ENCODE data around the gene VSTM2B. TPM values are rescaled to one million over a fixed set of nuclear protein-coding genes. Genes with fewer than 3 reads are reported as not detected.

The VSTM2B gene
- polyA plus RNA-seq, 1 of the 3 experiments (the other 2 are of a cell fraction) = not detected

DNA sequence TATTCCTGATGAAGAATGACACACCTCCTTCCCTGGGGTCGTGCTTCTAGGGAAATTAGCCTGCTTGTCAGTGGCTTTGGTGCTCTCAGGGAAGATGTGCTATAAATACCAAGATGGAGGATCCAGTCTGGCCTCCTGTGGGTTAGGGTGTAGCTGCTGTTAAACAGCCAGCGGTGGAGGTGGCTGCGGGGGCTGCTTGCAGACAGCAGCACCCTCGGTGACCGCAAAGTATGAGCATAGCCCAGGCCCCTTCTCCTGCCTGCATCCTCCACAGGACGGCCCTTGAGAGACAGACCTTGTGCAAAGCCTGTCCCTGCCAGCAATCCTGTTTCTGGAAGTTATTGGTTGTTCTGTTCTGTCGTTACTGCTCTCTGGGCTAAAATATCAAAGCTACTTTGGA is 11.4 kb downstream of the VSTM2B start (continued):
- TF ChIP-seq, protein P1, sequence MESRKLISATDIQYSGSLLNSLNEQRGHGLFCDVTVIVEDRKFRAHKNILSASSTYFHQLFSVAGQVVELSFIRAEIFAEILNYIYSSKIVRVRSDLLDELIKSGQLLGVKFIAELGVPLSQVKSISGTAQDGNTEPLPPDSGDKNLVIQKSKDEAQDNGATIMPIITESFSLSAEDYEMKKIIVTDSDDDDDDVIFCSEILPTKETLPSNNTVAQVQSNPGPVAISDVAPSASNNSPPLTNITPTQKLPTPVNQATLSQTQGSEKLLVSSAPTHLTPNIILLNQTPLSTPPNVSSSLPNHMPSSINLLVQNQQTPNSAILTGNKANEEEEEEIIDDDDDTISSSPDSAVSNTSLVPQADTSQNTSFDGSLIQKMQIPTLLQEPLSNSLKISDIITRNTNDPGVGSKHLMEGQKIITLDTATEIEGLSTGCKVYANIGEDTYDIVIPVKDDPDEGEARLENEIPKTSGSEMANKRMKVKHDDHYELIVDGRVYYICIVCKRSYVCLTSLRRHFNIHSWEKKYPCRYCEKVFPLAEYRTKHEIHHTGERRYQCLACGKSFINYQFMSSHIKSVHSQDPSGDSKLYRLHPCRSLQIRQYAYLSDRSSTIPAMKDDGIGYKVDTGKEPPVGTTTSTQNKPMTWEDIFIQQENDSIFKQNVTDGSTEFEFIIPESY (IDR thresholded peaks at IDR 0.05; ENCODE audit: borderline replicate concordance, low read depth) = no peak
- TF ChIP-seq RCOR1 (IDR thresholded peaks at IDR 0.05; ENCODE audit: low read length) (no peak), TCF12 (IDR thresholded peaks at IDR 0.05) (no peak), RAD21 (IDR thresholded peaks at IDR 0.05; ENCODE audit: low read length) (no peak), RXRA (IDR thresholded peaks at IDR 0.05; ENCODE audit: borderline replicate concordance, low read depth) (no peak), TAF1 (IDR thresholded peaks at IDR 0.05; ENCODE audit: borderline replicate concordance, low read depth, low read length) (no peak), GABPA (IDR thresholded peaks at IDR 0.05; ENCODE audit: low read depth) (no peak), TEAD4 (IDR thresholded peaks at IDR 0.05; ENCODE audit: borderline replicate concordance, insufficient read depth) (no peak)
- TF ChIP-seq, protein P2, sequence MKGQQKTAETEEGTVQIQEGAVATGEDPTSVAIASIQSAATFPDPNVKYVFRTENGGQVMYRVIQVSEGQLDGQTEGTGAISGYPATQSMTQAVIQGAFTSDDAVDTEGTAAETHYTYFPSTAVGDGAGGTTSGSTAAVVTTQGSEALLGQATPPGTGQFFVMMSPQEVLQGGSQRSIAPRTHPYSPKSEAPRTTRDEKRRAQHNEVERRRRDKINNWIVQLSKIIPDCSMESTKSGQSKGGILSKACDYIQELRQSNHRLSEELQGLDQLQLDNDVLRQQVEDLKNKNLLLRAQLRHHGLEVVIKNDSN (IDR thresholded peaks at IDR 0.05; ENCODE audit: borderline replicate concordance, low read depth) = no peak

DNA sequence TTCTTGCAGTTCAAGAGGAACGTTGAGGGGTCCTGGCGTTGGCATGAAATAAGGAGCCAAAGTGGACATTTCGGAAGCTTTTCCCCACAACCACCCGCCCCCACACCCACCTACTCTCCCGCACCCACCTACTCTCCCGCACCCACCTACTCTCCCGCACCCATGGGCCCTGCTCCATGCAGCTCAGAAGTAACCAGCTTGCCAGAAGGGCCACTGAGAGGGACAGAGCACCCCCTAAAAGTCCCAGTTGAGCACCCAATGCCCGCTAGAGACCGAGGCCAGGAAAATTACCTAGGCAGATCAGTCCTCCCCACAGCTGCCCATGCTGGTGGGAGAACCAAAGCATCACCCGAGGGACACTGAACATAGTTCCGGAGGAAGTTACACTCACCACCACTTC is 11.8 kb downstream of the VSTM2B start:
- Histone ChIP-seq H3K4me3 (ENCODE audit: low read depth in 2 of 2, low read length in 1 of 2) (no peak overlapping the region), H3K9me3 (no peaks in the 10 kb centered on the region), H2AFZ (ENCODE audit: low read depth) (no peak overlapping the region), H3K36me3 (replicated peaks in 1 of 2; ENCODE audit: control insufficient read depth in 1 of 2, insufficient read depth in 2 of 2, low read length in 1 of 2) (no peaks in the 10 kb centered on the region), H3K9me2 (no peaks in the 10 kb centered on the region), H3F3A (replicated peaks; ENCODE audit: insufficient read depth) (no peaks in the 10 kb centered on the region), H3K79me2 (ENCODE audit: insufficient read depth) (no peaks in the 10 kb centered on the region), H3K4me1 (ENCODE audit: control insufficient read depth in 1 of 2, insufficient read depth in 2 of 2, low read depth in 1 of 2, low read length in 1 of 2) (no peaks in the 10 kb centered on the region), H4K20me1 (ENCODE audit: insufficient read depth) (no peaks in the 10 kb centered on the region), H3K27me3 (ENCODE audit: insufficient read depth) (peaks cover 7% of the 10 kb centered on the region; the same call in 1 of the 2 replicates), H3K27ac (ENCODE audit: low read depth in 2 of 2, low read length in 1 of 2) (no peak overlapping the region), H3K9ac (no peak overlapping the region), H3K4me2 (no peak overlapping the region)
- ChIA-PET CTCF (interaction anchor here (1.3 to 5.4 kb wide), 2 partner anchors 9 to 46 kb away, joined by 3 to 47 read pairs; no protein-coding TSS in a partner anchor), POLR2A (no interaction called here)
- no peak for DNase-seq
- WGBS (ENCODE audit: low lambda C conversion rate) = 16% methylated on average over 11 of the region's 11 CpGs
- TF ChIP-seq SMC3 (IDR thresholded peaks at IDR 0.05; ENCODE audit: low read depth, low read length) (no peak), NRF1 (IDR thresholded peaks at IDR 0.05; ENCODE audit: low read depth, low read length) (no peak), RAD21 (IDR thresholded peaks at IDR 0.05; ENCODE audit: low read length) (no peak), EP300 (IDR thresholded peaks at IDR 0.05; ENCODE audit: borderline replicate concordance in 1 of 2, low read depth in 1 of 2, low read length in 1 of 2) (no peak), SIN3A (IDR thresholded peaks at IDR 0.05; ENCODE audit: borderline replicate concordance, low read depth, low read length) (no peak)
- TF ChIP-seq, protein P1 (IDR thresholded peaks at IDR 0.05; ENCODE audit: borderline replicate concordance, low read depth) = no peak
